ENCODE data around the gene AMT.

Gene AMT, protein sequence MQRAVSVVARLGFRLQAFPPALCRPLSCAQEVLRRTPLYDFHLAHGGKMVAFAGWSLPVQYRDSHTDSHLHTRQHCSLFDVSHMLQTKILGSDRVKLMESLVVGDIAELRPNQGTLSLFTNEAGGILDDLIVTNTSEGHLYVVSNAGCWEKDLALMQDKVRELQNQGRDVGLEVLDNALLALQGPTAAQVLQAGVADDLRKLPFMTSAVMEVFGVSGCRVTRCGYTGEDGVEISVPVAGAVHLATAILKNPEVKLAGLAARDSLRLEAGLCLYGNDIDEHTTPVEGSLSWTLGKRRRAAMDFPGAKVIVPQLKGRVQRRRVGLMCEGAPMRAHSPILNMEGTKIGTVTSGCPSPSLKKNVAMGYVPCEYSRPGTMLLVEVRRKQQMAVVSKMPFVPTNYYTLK

DNA sequence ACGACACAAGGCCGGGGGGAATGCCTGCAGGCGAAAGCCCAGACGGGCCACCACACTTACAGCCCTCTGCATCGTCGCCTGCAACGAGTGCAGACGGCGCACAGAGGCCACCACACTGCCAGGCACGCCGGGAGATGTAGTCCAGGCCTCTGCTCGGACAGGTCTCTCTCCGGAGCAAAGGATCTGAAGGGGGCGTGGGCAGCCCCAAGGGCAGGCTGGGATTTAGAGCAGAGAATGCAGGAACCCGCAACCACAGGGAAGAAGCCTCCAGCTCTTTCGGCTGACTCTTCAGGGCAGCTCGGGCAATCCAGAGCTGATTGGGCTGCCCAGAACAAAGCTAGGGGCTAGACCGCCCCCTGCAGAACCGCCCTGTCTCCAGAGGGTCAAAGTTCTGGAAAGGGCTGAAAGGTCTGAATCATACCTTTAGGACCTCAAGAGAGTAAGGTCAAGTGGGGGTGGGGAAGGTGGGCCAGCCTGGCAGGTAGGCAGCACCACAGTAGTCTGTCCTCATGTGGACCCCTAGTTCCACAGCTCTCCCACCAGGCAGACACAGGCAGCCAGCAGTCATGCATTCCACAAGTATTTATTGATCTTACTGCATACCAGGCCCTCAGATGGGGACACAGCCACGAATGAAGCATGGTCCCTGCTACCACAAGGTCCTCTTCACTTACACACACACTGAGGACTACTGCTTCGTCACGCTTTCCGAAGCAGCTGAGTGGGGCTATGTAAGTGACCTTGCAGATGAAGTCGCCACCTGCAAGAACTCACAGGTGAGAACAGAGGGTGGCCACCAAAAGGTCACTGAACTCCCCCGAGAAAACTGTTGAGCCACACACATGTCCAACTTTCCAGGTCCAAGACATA lies at the start of gene AMT:
TSS of gene AMT (minus strand) at position 95 of the 870 bp plus-strand sequence. CDS start at position 72, 23 bp downstream.
- FAIRE-seq, result no peak

DNA sequence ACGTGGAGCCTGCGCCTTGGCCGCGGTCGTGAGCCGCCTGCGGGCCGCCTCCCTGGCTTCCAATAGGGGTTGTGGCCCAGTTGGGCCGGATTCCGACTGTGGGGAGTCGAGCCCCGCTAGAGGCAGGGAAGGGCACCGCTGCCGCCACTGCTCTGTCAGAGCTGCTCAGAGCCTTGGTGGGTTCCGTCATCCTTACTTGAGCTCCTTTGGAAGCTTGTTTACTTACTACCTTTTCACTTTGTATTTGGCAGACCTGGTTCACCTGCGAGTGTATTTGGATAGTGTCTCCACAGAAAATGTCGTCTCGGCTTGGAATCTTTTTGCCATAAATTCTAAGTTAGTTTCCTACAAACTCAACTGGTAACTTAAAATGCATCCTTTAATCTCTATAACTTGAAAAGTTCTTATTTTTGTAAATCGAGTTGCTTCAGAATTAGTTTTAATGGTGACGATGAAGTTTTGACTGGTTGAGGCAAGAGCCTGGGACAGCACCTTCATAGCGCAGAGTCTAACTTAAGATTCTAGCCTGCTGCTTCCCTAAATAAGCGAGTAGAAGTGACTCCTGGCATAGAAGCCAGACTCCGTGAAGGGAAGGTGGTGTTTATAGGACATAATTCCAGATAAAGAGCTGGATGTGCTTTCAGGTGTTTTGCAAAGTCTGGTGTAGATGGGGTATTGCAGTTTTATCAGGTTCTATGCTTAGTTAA lies 48.6 kb upstream of the AMT start:
- no peak for FAIRE-seq

DNA sequence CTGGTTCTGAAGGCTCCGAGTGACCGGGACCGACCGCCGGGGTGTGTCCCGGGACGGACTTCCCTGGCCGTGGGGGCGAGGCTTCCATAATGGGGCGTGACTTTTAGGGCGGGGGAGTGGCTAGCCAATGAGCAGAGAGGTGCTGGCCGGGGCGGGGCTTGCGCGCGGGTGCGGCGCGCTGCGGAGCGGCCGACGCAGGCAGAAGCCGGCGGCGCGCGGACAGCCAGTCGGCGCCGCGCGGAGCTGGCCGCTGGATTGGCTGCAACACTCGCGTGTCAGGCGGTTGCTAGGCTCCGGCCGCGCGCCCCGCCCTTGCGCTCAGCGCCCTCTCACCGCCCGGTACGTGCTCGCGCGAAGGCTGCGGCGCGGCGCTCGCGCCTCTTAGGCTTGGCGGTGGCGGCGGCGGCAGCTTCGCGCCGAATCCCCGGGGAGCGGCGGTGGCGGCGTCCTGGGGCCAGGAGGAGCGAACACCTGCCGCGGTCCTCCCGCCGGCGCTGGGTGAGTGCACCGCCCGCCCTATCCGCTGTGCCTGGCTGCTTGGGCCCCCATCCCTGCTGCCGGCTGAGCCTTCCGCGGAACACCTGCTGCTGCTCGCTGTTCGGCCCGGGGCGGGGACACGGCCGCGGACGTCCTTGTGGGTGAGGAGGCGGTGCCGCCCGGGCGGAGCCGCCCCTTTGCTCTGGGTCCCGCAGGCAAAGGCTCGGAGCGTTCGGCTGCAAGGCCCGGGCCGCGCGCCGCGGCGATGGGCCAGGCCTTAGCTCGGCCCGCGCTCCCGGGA lies 47.9 kb upstream of the AMT start, which contains the start of gene DAG1:
TSS of gene DAG1 (plus strand) at position 332 of the 778 bp plus-strand sequence. CDS start 40,268 bp downstream, outside the sequence.
- no peak for FAIRE-seq

DNA sequence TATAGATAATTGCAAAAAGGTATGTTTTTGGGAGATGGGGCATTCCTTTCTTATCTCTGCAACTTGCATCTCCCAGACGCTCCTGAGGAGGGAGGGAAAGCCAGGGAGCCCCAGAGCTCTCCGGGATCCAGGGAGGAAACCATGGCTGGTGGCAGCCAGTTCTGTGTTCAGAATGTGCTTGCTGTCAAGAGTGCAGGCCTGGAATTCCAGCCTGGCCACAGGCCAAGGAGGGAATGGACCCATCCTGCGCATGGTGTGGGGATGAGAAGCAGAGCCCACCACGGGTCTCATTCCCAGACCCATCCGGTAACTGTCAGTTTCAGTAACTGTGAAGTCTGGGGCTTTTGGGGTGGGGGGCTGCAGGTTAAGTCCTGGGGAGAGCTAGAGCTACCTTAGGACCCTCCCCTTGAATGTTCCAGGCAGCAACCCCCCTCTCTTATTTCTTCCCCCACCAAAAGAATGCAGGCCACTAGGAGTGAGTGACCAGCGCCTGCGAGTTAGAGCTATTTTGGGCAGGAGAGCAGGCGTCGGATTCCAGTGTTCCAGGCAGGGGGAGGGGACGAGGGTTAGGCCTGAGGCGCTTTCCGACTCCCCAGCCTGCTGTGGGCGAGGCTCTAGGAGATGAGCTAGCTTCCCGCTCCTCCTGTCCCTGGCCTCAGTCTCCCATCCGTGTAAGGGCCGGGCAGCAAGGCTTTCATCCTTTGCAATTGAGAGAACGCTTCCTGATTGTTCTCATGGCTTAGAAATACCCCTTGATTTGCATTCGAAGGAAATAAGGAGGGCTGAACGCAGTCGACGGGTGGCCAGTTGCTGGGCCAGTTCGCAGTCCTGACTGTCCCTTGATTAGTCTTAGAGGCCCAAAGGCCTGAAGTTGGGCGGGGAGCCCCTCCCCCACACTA lies 47.0 kb upstream of the AMT start:
- no peak for FAIRE-seq

DNA sequence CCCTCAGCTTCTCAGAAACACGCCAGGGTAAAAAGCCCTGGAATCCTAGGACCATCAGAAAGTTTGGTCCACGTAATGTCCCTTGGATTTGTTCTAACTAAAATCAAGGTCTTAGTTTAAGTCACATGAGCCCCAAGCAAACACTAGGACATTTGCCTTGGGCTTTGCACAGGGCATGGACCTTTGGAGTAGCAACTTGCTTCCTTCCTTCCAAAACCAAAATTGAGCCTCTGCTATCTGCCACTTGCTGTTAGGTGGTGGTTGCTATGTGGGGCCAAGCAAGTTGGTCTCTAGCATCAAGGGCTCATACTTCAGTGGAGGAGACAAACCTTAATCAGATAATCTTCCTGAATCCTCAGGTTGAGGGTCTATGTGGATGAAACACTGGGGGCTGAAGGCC lies 43.8 kb upstream of the AMT start:
- FAIRE-seq, result no peak

DNA sequence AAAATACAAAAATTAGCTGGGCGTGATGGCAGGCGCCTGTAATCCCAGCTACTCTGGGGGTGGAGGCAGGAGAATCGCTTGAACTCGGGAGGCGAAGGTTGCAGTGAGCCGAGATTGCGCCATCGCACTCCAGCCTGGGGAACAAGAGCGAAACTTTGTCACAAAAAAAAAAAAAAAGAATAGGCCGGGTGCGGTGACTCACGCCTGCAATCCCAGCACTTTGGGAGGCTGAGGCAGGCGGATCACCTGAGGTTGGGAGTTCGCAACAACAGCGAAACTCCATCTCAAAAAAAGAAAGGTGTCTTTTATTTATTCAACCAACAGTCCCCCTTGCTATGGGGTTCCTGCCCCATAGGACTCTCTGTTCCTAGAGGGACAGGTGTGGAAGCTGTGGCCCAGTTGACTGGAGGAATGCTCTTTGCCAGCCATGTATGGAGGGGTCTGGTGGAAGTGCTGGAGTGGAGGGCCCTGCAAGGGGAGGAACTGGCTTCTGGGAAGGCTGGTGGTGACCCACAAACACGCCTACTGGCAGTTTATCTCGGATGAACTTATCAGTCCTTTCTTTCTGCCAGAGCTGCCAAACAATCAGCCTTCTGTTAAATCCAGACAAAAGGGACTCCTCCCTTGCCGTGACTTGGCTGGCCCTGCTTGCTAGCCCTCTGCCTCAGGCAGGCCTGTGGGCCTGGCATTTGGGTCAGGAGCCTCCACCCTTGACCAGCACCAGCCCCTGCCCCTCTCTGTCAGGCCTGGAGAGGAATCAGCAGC lies 43.2 kb upstream of the AMT start:
- no peak for FAIRE-seq

DNA sequence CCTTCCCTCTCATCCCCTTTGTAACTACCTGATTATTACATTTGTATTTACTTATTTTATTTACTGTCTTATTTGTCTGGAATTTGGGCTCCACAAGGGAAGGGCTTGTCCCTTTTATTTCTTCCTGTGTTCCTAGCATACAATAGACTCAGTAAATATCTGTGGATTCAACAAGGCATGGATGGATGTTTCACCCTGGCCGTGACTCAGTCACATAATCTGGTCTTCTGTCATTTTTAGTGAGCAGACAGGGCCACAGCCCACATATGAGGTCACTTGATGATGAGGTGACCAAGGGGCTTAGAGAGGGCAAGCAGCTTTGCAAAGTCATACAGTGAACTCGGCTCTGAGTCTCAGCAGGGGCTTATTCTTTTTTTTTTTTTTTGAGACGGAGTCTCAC lies 39.9 kb upstream of the AMT start:
- FAIRE-seq, result no peak

DNA sequence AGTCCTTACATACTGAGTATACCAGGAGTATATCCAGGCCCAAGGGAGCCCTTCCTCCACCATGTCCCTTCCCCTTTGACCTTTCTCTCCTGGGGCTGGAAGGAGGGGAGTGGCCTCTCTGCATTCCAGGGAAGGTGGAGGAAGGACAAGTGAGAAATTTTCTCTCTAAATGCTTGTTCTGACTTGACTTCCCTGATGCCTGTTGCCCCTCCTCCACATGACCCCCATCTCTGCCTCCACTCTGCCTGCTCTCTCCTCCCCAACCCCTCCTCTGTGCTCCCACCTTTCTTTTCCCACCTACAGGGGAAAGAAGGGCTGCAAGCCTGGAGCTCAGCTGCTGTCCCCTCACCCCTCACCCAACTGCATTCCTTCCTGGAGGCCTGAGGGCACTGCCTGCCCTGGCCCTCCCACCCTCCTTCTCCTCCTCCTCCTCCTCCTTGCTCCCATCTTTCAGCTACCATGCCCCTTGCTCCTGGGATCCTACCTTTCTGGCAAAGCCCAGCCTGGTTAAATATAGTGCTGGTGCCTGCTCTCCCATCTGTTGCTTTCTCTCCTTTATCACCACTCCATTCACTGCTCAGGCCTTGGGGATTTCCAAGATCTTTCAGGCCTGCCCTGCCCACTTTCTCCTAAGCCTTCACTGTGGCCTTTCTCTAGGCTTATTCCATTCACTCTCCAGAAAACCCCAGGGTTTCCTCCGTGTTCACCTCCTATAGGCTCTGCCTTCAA lies 39.3 kb upstream of the AMT start:
- no peak for FAIRE-seq

DNA sequence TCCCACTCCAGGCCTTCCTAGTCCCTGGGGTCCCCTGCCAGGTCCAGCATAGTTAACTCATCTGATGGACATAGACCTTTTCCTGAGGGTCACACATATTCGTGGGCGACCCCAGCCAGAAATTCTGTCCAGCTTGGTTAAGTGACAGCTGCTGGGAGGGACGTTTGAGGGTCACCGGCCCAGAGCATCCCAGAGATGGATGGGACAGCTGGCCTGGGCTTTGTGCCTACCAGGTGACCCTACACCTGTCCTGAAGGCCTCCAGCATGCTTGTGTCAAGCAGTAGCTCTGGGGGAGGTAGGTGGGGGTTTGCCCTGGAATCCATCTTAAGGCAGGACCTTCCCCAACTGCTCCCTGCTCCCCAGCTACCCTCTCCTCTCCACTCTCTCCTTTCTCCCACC lies 38.7 kb upstream of the AMT start:
- no peak for FAIRE-seq

DNA sequence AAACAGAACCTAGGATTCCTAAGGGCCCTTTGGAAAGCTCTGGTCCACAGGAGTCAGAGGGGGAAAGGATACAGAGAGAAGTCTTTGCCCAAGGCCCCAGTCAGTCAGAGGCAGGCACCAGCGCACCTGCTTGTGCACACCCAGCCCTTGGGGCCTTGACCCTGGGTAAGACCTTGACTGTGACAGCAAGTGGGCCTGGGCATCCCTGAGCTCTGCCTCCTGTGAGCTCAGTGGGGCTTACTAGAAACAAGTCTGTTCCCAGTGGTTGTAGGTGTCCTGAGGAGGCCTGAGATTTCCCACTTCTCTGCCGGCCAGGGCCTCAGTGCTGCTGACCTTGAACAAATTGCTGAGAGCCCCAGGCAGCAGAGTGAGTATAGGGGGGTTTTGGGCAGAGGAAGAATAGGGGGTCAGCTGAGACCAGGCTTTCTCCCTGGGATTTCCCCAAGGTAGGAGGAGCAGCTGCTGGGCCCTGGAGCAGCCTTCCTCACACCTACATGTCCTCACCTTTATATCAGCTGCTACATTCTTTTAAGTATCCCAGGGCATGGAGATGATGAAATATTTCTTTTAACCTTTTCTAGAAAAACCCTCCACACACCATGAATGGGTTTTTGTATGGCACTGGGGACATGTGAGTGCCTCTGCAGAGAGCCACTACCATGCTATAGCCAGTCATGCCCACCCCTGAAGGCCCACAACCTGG lies 38.1 kb upstream of the AMT start:
- FAIRE-seq, result no peak

DNA sequence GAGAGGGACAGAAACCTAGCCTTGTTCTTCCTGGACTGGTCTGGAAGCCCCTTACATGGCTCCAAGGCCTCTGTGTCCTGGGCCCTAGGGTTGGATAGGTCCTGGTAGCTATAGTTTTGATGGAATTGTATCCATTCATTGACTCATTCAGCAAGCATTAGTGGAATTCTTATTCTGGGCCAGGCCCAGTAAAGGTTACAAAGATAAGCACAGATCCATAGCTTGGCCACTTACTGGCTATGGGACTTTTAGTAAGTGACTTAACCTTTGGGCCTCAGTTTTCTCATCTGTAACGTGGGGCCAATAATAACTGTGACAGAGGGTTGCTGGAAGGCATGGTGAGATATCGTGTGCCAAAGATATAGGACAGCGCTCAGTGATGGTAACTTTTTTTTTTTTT lies 34.2 kb upstream of the AMT start:
- no peak for FAIRE-seq

DNA sequence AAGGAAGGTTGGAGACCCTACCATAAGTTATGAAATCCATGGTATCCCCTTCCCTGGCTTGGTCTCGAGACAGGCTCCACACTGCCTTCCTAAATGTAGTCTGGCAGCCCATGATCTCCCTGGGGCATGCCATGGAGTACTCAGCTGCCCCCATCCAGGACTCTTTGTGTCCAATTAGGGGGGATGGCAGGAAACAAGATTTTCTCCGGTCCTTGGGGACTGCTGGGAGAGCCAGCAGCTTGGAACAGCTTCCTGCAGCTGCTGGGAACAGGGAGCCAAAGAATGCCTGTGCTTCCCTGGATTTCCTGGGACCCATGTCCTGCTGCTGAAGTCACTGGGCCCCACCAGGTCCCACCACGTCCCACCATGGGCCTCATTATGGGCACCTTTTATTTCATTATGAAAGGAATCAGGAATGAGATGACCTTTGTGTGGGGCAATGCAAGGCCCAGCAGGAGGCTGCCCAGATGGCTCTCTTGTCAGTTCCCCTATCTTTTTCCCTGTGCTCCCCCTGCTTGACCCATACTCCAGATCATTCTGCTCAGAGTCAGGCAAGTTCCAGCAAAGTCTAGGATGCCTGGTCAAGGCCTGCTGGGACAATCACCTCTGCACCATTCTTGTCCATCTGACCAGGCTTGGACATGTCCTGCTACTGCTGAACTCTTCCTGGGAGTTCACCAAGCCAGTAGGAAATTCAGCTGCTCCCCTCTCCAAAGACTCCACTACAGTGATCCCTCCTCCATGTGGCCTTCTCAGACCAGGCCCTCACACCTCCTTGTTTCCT lies 32.8 kb upstream of the AMT start:
- FAIRE-seq, result no peak

DNA sequence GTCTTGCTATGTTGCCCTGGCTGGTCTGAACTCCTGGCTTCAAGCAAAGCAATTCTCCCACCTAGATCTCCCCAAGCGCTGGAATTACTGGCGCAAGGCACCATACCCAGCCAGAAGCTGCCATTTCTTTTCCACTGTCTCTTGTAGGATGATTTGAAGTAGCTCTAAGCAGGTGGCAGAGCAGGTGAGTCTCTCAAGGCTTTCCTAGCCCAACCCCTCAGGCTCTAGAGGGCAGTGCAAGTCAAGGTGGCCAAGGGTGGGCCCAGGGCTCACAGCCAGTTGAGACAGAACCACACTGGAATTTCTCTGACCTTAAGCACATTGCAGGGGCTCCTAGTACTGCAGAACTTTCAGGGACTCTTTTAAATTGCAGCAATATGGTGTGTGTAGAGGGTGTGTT lies 32.2 kb upstream of the AMT start:
- no peak for FAIRE-seq

DNA sequence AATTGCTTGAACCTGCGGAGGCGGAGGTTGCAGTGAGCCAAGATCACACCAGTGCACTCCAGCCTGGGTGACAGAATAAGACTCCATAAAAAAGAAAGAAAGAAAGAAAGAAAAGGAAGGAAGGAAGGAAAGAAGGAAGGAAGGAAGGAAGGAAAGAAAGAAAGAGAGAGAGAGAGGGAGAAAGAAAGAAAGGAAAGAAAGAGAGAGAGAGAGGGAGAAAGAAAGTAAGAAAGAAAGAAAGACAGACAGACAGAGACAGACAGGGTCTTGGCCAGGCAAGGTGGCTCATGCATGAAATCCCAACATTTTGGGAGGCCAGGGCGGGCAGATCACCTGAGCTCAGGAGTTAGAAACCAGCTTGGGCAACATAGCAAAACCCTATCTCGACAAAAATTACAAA lies 31.3 kb upstream of the AMT start:
- FAIRE-seq, result no peak

DNA sequence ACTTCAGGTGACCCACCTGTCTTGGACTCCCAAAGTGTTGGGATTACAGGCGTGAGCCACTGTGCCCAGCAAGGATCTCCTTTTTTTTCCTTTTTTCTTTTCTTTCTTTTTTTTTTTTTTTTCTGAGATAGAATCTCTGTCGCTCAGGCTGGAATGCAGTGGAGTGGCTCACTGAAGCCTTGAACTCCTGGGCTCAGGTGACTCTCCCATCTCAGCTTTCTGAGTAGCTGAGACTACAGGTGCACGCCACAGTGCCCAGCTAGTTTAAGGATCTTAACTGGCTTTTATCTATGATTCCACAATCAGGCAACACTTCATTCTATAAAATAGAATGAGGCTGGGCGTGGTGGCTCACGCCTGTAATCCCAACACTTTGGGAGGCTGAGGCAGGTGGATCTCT lies 23.1 kb upstream of the AMT start:
- no peak for FAIRE-seq

DNA sequence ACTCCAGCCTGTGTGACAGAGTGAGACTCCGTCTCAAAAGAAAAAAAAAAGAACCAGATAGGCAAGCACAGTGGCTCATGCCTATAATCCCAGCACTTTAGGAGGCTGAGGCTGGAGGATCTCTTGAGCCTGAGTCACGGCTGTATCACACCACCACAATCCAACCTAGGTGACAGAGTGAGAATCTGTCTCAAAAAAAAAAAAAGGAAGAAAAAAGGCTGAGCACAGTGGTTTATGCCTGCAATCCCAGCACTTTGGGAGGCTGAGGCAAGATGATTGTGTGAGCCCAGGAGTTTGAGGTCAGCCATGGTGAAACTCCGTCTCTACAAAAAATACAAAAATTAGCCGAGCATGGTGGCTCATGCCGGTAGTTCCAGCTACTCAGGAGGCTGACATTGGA lies 12.5 kb upstream of the AMT start:
- FAIRE-seq, result no peak

DNA sequence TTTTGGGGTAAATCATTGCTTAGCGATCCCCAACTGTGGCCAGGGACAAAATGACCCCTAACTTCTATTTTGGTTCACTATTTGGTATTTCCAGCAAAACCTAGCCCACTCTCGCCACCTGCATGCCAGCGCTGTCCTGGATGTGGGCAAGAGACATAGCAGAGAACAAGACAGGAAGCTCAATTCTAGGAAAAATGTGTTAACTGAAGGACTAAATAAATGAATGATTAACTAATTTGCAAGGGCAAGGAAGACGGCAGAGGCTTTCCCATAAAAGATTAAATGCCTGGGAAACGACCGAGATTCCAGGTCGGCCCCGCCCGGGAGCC lies 6.4 kb upstream of the AMT start:
- FAIRE-seq, result no peak

DNA sequence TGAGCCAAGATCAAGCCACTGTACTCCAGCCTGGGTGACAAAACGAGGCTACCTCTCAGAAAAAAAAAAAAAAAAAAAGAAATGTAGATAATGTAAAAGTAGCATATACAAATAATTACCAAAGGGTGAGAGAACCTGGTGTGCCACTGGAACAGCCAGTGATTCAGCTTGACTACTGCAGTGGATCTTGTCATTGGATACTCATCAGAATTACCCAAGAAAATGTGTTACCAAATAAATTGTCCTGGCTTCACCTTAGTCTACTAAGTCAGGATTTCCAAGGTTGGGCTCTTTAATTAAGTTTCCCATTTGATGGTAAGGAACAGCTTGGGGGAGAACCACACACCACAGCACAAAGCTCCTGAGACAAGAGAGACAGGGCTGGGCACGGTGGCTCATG lies 5.3 kb upstream of the AMT start:
- FAIRE-seq, result no peak

DNA sequence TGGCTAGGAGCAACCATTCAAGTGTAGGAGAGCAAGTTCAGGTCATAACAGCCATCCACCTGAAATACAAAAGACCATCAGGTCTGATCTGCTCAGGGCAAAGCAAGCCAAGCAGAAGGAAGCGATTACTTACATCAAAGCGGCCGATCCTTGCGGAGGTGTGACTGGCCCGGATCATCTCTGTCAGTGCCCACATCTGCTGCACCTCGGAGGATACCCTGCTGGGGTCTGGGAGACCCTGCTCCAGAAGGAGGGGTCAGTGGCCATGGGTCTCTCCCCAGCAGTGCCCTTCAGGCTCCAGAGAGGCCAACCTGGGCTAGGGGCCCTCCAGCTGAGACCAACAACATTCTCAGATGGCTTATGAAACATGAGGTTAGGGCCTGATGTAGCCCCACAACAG lies 2.5 kb upstream of the AMT start:
- FAIRE-seq, result no peak
